Fibroblast of skin of right quadriceps (primary cell): Measurements from ENCODE around the gene ATP6V1B1.

Experiments used
- DNase-seq: peaks from one replicate; pipeline ENCODE4 v3.0.0-alpha.2; 2013

Gene ATP6V1B1

GRCh38 chr2:70978341-70979179 is 42.9 kb downstream of the ATP6V1B1 start, which contains the start of gene ANKRD53:
ANKRD53 (plus strand) TSS chr2:70978630; CDS start chr2:70978646, 16 bp downstream.
- DNase-seq, result peak; percentile 9

GRCh38 chr2:70979180-70979488 is 43.4 kb downstream of the ATP6V1B1 start:
- DNase-seq, result no peak

GRCh38 chr2:70979626-70980025 is 43.9 kb downstream of the ATP6V1B1 start:
- DNase-seq, result no peak

GRCh38 chr2:70981421-70981820 is 45.7 kb downstream of the ATP6V1B1 start:
- DNase-seq, result no peak

GRCh38 chr2:70981866-70982810 is 46.4 kb downstream of the ATP6V1B1 start:
- DNase-seq, result no peak

GRCh38 chr2:70982971-70983370 is 47.3 kb downstream of the ATP6V1B1 start:
- DNase-seq, result no peak

GRCh38 chr2:70983506-70984227 is 48.0 kb downstream of the ATP6V1B1 start:
- no peak for DNase-seq

GRCh38 chr2:70984228-70984575 is 48.5 kb downstream of the ATP6V1B1 start:
- no peak for DNase-seq

GRCh38 chr2:70984576-70985282 is 49.0 kb downstream of the ATP6V1B1 start:
- DNase-seq, result peak; percentile 9

GRCh38 chr2:70985283-70985688 is 49.6 kb downstream of the ATP6V1B1 start:
- DNase-seq, result no peak

GRCh38 chr2:70985956-70986355 is 50.3 kb downstream of the ATP6V1B1 start:
- no peak for DNase-seq

- no peak for DNase-seq
Observed at GRCh38 chr2:70986499-70987189, 50.9 kb downstream of the ATP6V1B1 start.

GRCh38 chr2:70987386-70987785 is 51.7 kb downstream of the ATP6V1B1 start:
- no peak for DNase-seq

GRCh38 chr2:70988151-70988550 is 52.5 kb downstream of the ATP6V1B1 start:
- no peak for DNase-seq

- DNase-seq, result no peak
Observed at GRCh38 chr2:70988726-70989648, 53.3 kb downstream of the ATP6V1B1 start.

- DNase-seq, result no peak
Observed at GRCh38 chr2:70990216-70990615, 54.5 kb downstream of the ATP6V1B1 start.

- DNase-seq, result no peak
Observed at GRCh38 chr2:70991142-70991541, 55.4 kb downstream of the ATP6V1B1 start.

GRCh38 chr2:70991742-70992141 is 56.0 kb downstream of the ATP6V1B1 start:
- DNase-seq, result no peak

GRCh38 chr2:70992945-70993853 is 57.5 kb downstream of the ATP6V1B1 start:
- DNase-seq, result no peak
